HG03565 (cell line): ENCODE data around the gene UBE2F.
"Not testable (repeated sequence)": the region's sequence is repeated elsewhere in the genome, so short reads cannot be mapped to it uniquely, and the experiment has no call there.

ENCODE experiments used
- ATAC-seq: cut with Tn5 transposase; IDR thresholded peaks from one replicate; pipeline ENCODE4 v1.9.1; 2021; ENCODE audit warnings: mild to moderate bottlenecking, moderate library complexity; ENCODE audit not compliant: unreplicated experiment

The UBE2F gene

GRCh38 chr2:238042090-238042489, 75.3 kb downstream of the UBE2F start:
- ATAC-seq: no peak

- no peak for ATAC-seq
Observed at GRCh38 chr2:238042849-238043584, 76.2 kb downstream of the UBE2F start.

- no peak for ATAC-seq
Observed at GRCh38 chr2:238043851-238044250, 77.0 kb downstream of the UBE2F start.

- ATAC-seq: no peak
Observed at GRCh38 chr2:238045575-238045974, 78.8 kb downstream of the UBE2F start.

- ATAC-seq: no peak
Observed at GRCh38 chr2:238046725-238047270, 80.0 kb downstream of the UBE2F start.

- no peak for ATAC-seq
Observed at GRCh38 chr2:238053191-238053776, 86.5 kb downstream of the UBE2F start.

- ATAC-seq: no peak
Observed at GRCh38 chr2:238055841-238056240, 89.0 kb downstream of the UBE2F start.

- not testable (repeated sequence) for ATAC-seq
Observed at GRCh38 chr2:238057696-238058575, 91.1 kb downstream of the UBE2F start.

GRCh38 chr2:238059505-238059904, 92.7 kb downstream of the UBE2F start:
- no peak for ATAC-seq

GRCh38 chr2:238060096-238060541, 93.3 kb downstream of the UBE2F start:
- no peak for ATAC-seq

- peak; percentile 84 for ATAC-seq
Observed at GRCh38 chr2:238060542-238061314, 93.9 kb downstream of the UBE2F start, which contains the start of gene SCLY. SCLY (plus strand) TSS chr2:238061001; CDS start chr2:238061055, 54 bp downstream.

GRCh38 chr2:238061315-238062202, 94.7 kb downstream of the UBE2F start:
- ATAC-seq: no peak

- no peak for ATAC-seq
Observed at GRCh38 chr2:238063414-238064189, 96.8 kb downstream of the UBE2F start.

- ATAC-seq: no peak
Observed at GRCh38 chr2:238064376-238064775, 97.6 kb downstream of the UBE2F start.

GRCh38 chr2:238065071-238065846, 98.4 kb downstream of the UBE2F start:
- ATAC-seq: no peak

GRCh38 chr2:238066218-238066617, 99.4 kb downstream of the UBE2F start:
- ATAC-seq: no peak

- ATAC-seq: not testable (repeated sequence)
Observed at GRCh38 chr2:238066718-238067117, 99.9 kb downstream of the UBE2F start.

- ATAC-seq: no peak
Observed at GRCh38 chr2:238067939-238068338, 101.1 kb downstream of the UBE2F start.
